Lower leg skin (tissue), 3 donors: ENCODE results near the gene PIP5K1B.

Source experiments
- POLR2A ChIP-seq, 2 donors: fragments of 450-650 bp; IDR thresholded peaks; one replicate each; pipeline ENCODE4 v1.6.1; 2016 to 2017; ENCODE audit warnings: antibody characterized with exemption in 2 of 2, mild to moderate bottlenecking in 1 of 2, moderate library complexity in 1 of 2
- TF ChIP-seq, protein P1 (sequence below), 3 donors: fragments of 450-650 bp; IDR thresholded peaks; one replicate each; pipeline ENCODE4 v1.5.1; 2016; ENCODE audit warnings: antibody characterized with exemption in 3 of 3, mild to moderate bottlenecking in 3 of 3, moderate library complexity in 2 of 3

GRCh38 chr9:69029535-69029934 is 324.5 kb downstream of the PIP5K1B start:
- TF ChIP-seq, protein P1, sequence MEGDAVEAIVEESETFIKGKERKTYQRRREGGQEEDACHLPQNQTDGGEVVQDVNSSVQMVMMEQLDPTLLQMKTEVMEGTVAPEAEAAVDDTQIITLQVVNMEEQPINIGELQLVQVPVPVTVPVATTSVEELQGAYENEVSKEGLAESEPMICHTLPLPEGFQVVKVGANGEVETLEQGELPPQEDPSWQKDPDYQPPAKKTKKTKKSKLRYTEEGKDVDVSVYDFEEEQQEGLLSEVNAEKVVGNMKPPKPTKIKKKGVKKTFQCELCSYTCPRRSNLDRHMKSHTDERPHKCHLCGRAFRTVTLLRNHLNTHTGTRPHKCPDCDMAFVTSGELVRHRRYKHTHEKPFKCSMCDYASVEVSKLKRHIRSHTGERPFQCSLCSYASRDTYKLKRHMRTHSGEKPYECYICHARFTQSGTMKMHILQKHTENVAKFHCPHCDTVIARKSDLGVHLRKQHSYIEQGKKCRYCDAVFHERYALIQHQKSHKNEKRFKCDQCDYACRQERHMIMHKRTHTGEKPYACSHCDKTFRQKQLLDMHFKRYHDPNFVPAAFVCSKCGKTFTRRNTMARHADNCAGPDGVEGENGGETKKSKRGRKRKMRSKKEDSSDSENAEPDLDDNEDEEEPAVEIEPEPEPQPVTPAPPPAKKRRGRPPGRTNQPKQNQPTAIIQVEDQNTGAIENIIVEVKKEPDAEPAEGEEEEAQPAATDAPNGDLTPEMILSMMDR (IDR thresholded peaks at IDR 0.05) = no peak
- no peak for TF ChIP-seq POLR2A (IDR thresholded peaks at IDR 0.05)
